Body of pancreas (tissue), 4 donors: ENCODE results near the gene SNAPC5. TPM values are rescaled to one million over a fixed set of nuclear protein-coding genes. Genes with fewer than 3 reads are reported as not detected.
A peak's percentile ranks its signal among the peaks of the same experiment; 100 is the strongest.
"Not testable (repeated sequence)": the region's sequence is repeated elsewhere in the genome, so short reads cannot be mapped to it uniquely, and the experiment has no call there.

Experiments
- ATAC-seq: fragments of 150-250 bp; one replicate; pipeline ENCODE4 v1.9.1; 2016
- DNase-seq, 4 donors: peaks; one replicate each; pipeline ENCODE4 v3.0.0-alpha.2; 2019
- H3K27ac ChIP-seq, 4 donors: fragments of 200-600 bp; sonication (generic); 1 replicate in 3 of 4; 2 replicates in 1 of 4; pipeline versions ENCODE4 v1.5.1 to v1.6.1; 2016 to 2019; ENCODE audit warnings: mild to moderate bottlenecking in 1 of 4, mixed read lengths in 1 of 4, moderate library complexity in 1 of 4
- H3K27me3 ChIP-seq, 2 donors: fragments of 200-600 bp; sonication (generic); one replicate each; pipeline ENCODE4 v1.6.0; 2016; ENCODE audit warnings: mild to moderate bottlenecking in 1 of 2
- H3K36me3 ChIP-seq, 2 donors: fragments of 200-600 bp; sonication (generic); replicated peaks in 1 of 2; 2 replicates each; pipeline ENCODE4 v1.5.1; 2016; ENCODE audit warnings: low read depth in 2 of 2; ENCODE audit not compliant: insufficient read depth in 1 of 2
- H3K4me1 ChIP-seq: fragments of 200-600 bp; sonication (generic); one replicate; pipeline ENCODE4 v1.6.0; 2016
- H3K4me3 ChIP-seq, 2 donors: fragments of 200-600 bp; sonication (generic); 1 replicate in 1 of 2; 2 replicates in 1 of 2; pipeline ENCODE4 v1.5.1; 2016 to 2019
- H3K9me3 ChIP-seq, 3 donors: fragments of 200-600 bp; sonication (generic); 1 replicate in 2 of 3; 2 replicates in 1 of 3; pipeline ENCODE4 v1.5.1; 2016
- POLR2A ChIP-seq, 3 donors: fragments of 450-650 bp; IDR thresholded peaks; one replicate each; pipeline ENCODE4 v1.6.1; 2016; ENCODE audit warnings: antibody characterized with exemption in 3 of 3, mild to moderate bottlenecking in 2 of 3
- WGBS, 2 donors: methylation state at CpG; one replicate each; pipeline ENCODE4 v1.1.5; 2017; 5-methylcytosine and 5-hydroxymethylcytosine counted together
- intact Hi-C: fragments of 100-400 bp; cut with DNase I; formaldehyde crosslinking; loops from one replicate; pipeline ENCODE4 v1.15.1; 2023
- total RNA-seq, 2 donors: library from RNA; depleted of rRNA; stranded (reverse); fragments of >200 nt; gene quantifications; one replicate each; pipeline ENCODE4 v1.1.0, GENCODE V29; 2016
- TF ChIP-seq, protein P1 (sequence below), 7 experiments: fragments of 450-650 bp in 4 of 7; fragments of 200-600 bp in 3 of 7; sonication (generic) in 3 of 7; IDR thresholded peaks; one replicate each; pipeline ENCODE4 v1.5.1; 2016 to 2019; ENCODE audit warnings: antibody characterized with exemption in 7 of 7

The SNAPC5 gene
- total RNA-seq, 2 donors from 2014 or later, result 13.5 to 14.5 TPM

DNA sequence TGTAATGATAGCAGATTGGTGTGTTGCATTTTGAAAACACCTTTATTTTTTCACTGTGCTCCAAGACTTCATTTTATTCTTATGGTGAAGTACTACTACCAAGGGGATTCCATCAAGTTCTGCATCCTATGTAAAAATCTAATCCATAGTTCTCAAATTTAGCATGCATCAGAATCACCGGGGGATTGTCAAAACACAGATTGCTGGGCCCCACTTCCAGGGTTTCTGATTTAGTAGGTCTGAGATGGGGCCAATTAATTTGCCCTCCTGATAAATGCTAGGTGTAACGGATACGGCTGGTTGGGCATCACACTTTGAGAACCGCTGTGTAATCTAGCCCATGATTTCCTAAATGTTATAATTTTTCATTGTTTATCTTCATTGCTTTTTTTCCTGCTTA is 8.3 kb upstream of the SNAPC5 start:
- intact Hi-C loops, result no loop called here
- no peak for DNase-seq

DNA sequence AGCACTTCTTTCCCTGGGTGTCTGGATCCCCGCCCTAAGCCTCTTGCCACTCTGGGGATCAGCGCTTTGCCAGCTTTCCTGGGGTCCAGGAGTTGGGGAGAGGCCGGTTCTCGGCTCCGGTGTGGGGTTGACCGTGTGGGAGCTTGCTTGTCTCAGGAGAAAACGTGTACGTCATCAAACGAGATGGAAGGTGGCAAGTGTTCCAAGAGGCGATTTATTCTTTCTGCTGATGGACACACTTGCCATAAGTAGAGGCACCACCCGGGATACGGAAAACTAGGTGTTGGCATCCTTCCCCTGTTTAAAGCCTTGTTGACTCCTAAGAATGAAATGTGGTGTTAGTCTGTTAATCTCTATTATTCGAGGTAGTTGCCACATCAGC is 7.9 kb upstream of the SNAPC5 start:
- no peaks in the 10 kb centered on the region for H3K9me3 ChIP-seq
- ATAC-seq, result no peak
- TF ChIP-seq, protein P1, sequence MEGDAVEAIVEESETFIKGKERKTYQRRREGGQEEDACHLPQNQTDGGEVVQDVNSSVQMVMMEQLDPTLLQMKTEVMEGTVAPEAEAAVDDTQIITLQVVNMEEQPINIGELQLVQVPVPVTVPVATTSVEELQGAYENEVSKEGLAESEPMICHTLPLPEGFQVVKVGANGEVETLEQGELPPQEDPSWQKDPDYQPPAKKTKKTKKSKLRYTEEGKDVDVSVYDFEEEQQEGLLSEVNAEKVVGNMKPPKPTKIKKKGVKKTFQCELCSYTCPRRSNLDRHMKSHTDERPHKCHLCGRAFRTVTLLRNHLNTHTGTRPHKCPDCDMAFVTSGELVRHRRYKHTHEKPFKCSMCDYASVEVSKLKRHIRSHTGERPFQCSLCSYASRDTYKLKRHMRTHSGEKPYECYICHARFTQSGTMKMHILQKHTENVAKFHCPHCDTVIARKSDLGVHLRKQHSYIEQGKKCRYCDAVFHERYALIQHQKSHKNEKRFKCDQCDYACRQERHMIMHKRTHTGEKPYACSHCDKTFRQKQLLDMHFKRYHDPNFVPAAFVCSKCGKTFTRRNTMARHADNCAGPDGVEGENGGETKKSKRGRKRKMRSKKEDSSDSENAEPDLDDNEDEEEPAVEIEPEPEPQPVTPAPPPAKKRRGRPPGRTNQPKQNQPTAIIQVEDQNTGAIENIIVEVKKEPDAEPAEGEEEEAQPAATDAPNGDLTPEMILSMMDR (IDR thresholded peaks at IDR 0.05), result no peak
- peak in 1 of 3 donors; percentile 42 for TF ChIP-seq POLR2A (IDR thresholded peaks at IDR 0.05)

More for the DNA sequence above, 8.3 kb upstream of the SNAPC5 start:
- peak overlapping the region; percentile 64 to 95 (median 92) for H3K27ac ChIP-seq
- H3K9me3 ChIP-seq, result no peaks in the 10 kb centered on the region
- peaks cover 27% of the 10 kb centered on the region for H3K4me1 ChIP-seq
- ATAC-seq, result no peak
- no peaks in the 10 kb centered on the region for H3K27me3 ChIP-seq
- no peak overlapping the region for H3K4me3 ChIP-seq
- peaks cover 0 to 10% of the 10 kb centered on the region in 2 donors for H3K36me3 ChIP-seq
- WGBS, 2 donors, result 33 to 34% methylated on average over 4 of the region's 4 CpGs
- TF ChIP-seq POLR2A (IDR thresholded peaks at IDR 0.05), result no peak
- TF ChIP-seq, protein P1 (IDR thresholded peaks at IDR 0.05), result no peak

DNA sequence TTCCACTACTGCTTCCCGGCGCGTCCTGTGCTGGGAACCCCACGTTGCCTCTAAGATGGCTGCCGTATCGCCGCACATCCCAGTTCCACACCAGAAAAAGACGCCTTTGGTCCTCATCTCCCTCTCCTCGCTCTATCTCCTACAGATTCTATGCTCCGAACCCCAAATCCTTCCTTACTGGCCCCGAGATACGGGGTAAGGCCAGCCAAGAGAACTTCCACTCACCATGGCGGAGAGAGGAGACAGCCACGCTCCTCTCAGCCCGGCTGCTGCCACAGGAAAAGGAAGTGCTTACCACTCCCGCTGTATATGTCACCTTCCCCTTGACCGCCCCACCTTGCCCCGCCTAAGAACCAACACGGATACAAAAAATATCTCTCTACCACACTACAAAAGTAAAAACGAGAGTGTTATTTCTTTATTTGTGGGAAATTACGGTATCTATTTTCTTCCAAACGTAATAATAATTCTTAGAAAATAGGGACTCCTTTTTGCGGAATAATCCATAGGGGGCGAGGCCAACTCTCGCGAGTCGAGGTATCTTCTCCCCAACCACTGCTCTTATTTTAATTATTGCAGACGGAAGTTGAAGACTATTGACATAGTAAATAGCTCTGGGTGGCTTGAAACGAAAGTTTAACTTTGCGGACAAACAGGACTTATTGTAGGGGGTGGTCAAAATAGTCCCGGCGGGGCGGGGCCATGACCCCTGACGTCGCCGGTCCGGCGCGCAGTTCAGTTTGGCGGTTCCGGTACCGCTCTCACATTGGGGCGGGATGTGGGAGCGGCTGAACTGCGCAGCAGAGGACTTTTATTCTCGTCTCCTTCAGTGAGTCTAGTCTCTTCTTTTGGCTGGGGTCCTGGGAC is 7.2 kb upstream of the SNAPC5 start, which contains the start of the genes RPL4 and ZWILCH:
RPL4 (minus strand) TSS at position 293 of the 867 bp plus-strand sequence; CDS start at position 228, 65 bp downstream.
ZWILCH (plus strand) TSS at position 764 of the 867 bp plus-strand sequence; CDS start at position 777, 13 bp downstream.
- 0 to 1% methylated on average over 36 to 46 of the region's 46 CpGs for WGBS, 2 donors
- H3K27me3 ChIP-seq, result no peaks in the 10 kb centered on the region
- peak within 1 kb of the TSS; percentile 64 to 92 for H3K4me3 ChIP-seq
- H3K9me3 ChIP-seq, result no peaks in the 10 kb centered on the region
- TF ChIP-seq POLR2A (IDR thresholded peaks at IDR 0.05), result peak; percentile 82 to 99 (median 98)
- TF ChIP-seq, protein P1 (IDR thresholded peaks at IDR 0.05), result peak in 2 of 7 experiments; percentile 19 to 26
- ATAC-seq (peak; percentile 88), DNase-seq (peak; percentile 73 to 83 (median 80))
- peak within 1 kb of the TSS; percentile 64 to 95 (median 92) for H3K27ac ChIP-seq
- peaks cover 27% of the 10 kb centered on the region for H3K4me1 ChIP-seq
- peaks cover 7 to 20% of the 10 kb centered on the region in 2 donors for H3K36me3 ChIP-seq
- intact Hi-C loops, result no loop called here

More for the DNA sequence above, 7.9 kb upstream of the SNAPC5 start:
- Histone ChIP-seq H3K27ac (peak overlapping the region; percentile 64 to 95 (median 92)), H3K27me3 (no peaks in the 10 kb centered on the region), H3K36me3 (peaks cover 1 to 14% of the 10 kb centered on the region in 2 donors), H3K4me1 (peaks cover 27% of the 10 kb centered on the region), H3K4me3 (peak overlapping the region; percentile 64 to 92)
- WGBS, 2 donors, result 0 to 1% methylated on average over 13 of the region's 13 CpGs
- intact Hi-C loops, result no loop called here
- no peak for DNase-seq

DNA sequence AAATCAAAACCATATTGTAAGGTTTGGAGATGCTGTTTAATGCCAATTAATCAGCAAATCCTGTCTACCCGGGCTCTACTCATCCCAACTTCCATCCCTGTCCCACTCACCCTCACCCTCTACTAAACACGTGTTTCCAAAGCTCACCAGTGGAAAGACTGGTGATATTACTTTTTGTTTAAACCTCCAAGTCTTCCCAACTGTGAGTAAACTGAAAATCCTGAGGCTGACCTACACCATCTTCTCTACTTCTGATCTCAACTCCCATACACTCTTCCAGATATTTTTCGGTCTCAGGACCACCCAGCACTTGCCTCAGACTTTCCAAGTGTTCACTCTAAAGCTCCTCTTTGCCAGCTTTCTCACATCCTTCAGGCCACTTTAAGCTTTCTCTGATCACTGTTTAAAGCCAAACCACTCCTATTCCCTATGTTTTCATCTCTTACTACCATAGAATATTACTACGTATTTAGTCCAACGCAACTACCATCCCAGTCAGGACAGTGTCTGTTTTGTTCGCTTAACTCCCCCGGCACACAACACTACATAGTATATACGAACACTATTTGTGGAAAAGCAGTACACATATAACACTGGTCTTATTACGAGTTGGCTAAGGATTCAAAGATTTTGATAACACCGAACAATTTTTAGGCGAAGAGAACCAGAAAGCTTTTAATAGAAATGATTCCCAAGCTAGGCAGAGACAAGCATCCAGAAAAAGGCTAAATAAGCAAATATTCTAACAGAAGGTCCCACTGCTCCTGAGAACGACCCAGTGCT is 6.4 kb upstream of the SNAPC5 start:
- intact Hi-C loops, result no loop called here
- no peaks in the 10 kb centered on the region for H3K9me3 ChIP-seq
- 0% methylated on average over 12 of the region's 12 CpGs for WGBS, 2 donors

DNA sequence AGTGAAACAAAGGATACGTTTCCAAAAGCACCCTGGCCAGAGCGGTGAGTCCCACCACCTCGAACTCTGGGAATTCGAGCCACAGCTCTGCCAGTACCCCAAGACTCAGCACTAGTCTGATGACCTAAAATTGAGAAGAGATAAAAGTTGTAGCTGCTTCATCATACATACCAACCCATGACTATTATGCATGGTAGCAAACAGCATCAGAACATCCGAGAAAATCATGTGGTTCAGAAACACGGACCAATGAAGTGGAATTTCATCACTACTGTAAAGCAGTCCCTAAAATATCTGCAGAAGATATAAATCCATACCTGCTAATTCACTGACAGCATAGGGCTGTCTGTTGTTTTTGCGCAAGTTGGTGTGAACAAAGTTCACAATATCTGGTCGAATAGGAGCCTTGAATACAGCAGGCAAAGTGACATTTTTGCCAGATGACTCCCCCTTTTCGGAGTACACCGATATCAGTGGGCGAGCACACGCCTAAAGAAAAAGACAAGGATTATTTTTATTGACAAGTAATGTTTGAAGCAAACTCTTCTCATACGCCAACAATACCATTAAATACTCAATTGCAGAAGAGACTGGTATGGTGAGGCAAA is 5.6 kb upstream of the SNAPC5 start:
- H3K36me3 ChIP-seq, result peaks cover 10 to 25% of the 10 kb centered on the region in 2 donors
- H3K4me3 ChIP-seq, result peak overlapping the region in 1 of 2 donors; percentile 92
- peak overlapping the region in 3 of 4 donors; percentile 90 to 95 (median 94) for H3K27ac ChIP-seq
- H3K27me3 ChIP-seq, DNase-seq, H3K9me3 ChIP-seq, ATAC-seq, intact Hi-C loops: not testable (repeated sequence)
- H3K4me1 ChIP-seq, result peaks cover 33% of the 10 kb centered on the region
- WGBS, 2 donors, result 24 to 27% methylated on average over 13 of the region's 13 CpGs

More for the DNA sequence above, 6.4 kb upstream of the SNAPC5 start:
- peaks cover 10 to 25% of the 10 kb centered on the region in 2 donors for H3K36me3 ChIP-seq
- ATAC-seq, result no peak
- H3K4me3 ChIP-seq, result peak overlapping the region; percentile 64 to 92
- no peak for TF ChIP-seq POLR2A (IDR thresholded peaks at IDR 0.05)
- TF ChIP-seq, protein P1 (IDR thresholded peaks at IDR 0.05), result no peak
- H3K27me3 ChIP-seq, result no peaks in the 10 kb centered on the region
- DNase-seq, result no peak
- H3K27ac ChIP-seq, result peak overlapping the region; percentile 64 to 95 (median 92)
- H3K4me1 ChIP-seq, result peaks cover 27% of the 10 kb centered on the region
